Anterior cingulate cortex (tissue), 58 donors: ENCODE results near the gene TMEM62.
A peak's percentile ranks its signal among the peaks of the same experiment; 100 is the strongest.
"Not testable (repeated sequence)": the region's sequence is repeated elsewhere in the genome, so short reads cannot be mapped to it uniquely, and the experiment has no call there.

ENCODE experiments used
- DNase-seq, 58 donors: peaks; one replicate each; lab custom pipeline; 2025; lab: John Stamatoyannopoulos, UW

TMEM62 gene

GRCh38 chr15:43169888-43170287, 36.5 kb downstream of the TMEM62 start:
- DNase-seq: no peak

- DNase-seq: not testable (repeated sequence)
Measured at GRCh38 chr15:43175656-43176309, 42.4 kb downstream of the TMEM62 start.

- not testable (repeated sequence) for DNase-seq
Measured at GRCh38 chr15:43177147-43177546, 43.8 kb downstream of the TMEM62 start.

GRCh38 chr15:43183270-43183669, 49.9 kb downstream of the TMEM62 start:
- no peak for DNase-seq

GRCh38 chr15:43184407-43185124, 51.2 kb downstream of the TMEM62 start:
- DNase-seq: no peak

- peak in 56 of 58 donors; percentile 16 to 89 (median 72) for DNase-seq
Measured at GRCh38 chr15:43185157-43186002, 52.0 kb downstream of the TMEM62 start, which contains the start of gene CCNDBP1. Gene CCNDBP1, plus strand, starts transcription at chr15:43185403. Its CDS starts 96 bp downstream, at chr15:43185499.

- peak in 3 of 58 donors; percentile 39 to 68 (median 52) for DNase-seq
Measured at GRCh38 chr15:43186003-43186353, 52.6 kb downstream of the TMEM62 start.

- peak in 1 of 58 donors; percentile 52 for DNase-seq
Measured at GRCh38 chr15:43187544-43188155, 54.3 kb downstream of the TMEM62 start.

- DNase-seq: no peak
Measured at GRCh38 chr15:43189296-43189695, 55.9 kb downstream of the TMEM62 start.

GRCh38 chr15:43190178-43190577, 56.8 kb downstream of the TMEM62 start:
- DNase-seq: no peak

- DNase-seq: no peak
Measured at GRCh38 chr15:43193710-43194109, 60.3 kb downstream of the TMEM62 start.

GRCh38 chr15:43194795-43195194, 61.4 kb downstream of the TMEM62 start:
- no peak for DNase-seq

- no peak for DNase-seq
Measured at GRCh38 chr15:43196760-43197548, 63.6 kb downstream of the TMEM62 start.

GRCh38 chr15:43197773-43198172, 64.4 kb downstream of the TMEM62 start:
- DNase-seq: not testable (repeated sequence)

- not testable (repeated sequence) for DNase-seq
Measured at GRCh38 chr15:43198556-43198955, 65.2 kb downstream of the TMEM62 start.

- DNase-seq: no peak
Measured at GRCh38 chr15:43198992-43199391, 65.6 kb downstream of the TMEM62 start.

- no peak for DNase-seq
Measured at GRCh38 chr15:43199945-43200488, 66.6 kb downstream of the TMEM62 start.

GRCh38 chr15:43204016-43204901, 70.9 kb downstream of the TMEM62 start:
- DNase-seq: peak in 11 of 58 donors; percentile 2 to 48 (median 19)
